SH-SY5Y (cell line): ENCODE data around the gene YKT6.

Experiments
- GATA2 ChIP-seq: IDR thresholded peaks from 2 replicates; pipeline ENCODE4 v1.6.1; 2011; ENCODE audit warnings: mild to moderate bottlenecking, low read depth, low read length
- GATA3 ChIP-seq: IDR thresholded peaks from 2 replicates; pipeline ENCODE4 v1.6.1; 2011; ENCODE audit warnings: low read depth, mild to moderate bottlenecking, low read length, moderate library complexity

- TF ChIP-seq GATA3 (no peak), GATA2 (no peak)
Observed at GRCh38 chr7:44213206-44213876, 12.6 kb downstream of the YKT6 start.
